ENCODE measurements around the gene SNX27.

- TF ChIP-seq, protein P1, sequence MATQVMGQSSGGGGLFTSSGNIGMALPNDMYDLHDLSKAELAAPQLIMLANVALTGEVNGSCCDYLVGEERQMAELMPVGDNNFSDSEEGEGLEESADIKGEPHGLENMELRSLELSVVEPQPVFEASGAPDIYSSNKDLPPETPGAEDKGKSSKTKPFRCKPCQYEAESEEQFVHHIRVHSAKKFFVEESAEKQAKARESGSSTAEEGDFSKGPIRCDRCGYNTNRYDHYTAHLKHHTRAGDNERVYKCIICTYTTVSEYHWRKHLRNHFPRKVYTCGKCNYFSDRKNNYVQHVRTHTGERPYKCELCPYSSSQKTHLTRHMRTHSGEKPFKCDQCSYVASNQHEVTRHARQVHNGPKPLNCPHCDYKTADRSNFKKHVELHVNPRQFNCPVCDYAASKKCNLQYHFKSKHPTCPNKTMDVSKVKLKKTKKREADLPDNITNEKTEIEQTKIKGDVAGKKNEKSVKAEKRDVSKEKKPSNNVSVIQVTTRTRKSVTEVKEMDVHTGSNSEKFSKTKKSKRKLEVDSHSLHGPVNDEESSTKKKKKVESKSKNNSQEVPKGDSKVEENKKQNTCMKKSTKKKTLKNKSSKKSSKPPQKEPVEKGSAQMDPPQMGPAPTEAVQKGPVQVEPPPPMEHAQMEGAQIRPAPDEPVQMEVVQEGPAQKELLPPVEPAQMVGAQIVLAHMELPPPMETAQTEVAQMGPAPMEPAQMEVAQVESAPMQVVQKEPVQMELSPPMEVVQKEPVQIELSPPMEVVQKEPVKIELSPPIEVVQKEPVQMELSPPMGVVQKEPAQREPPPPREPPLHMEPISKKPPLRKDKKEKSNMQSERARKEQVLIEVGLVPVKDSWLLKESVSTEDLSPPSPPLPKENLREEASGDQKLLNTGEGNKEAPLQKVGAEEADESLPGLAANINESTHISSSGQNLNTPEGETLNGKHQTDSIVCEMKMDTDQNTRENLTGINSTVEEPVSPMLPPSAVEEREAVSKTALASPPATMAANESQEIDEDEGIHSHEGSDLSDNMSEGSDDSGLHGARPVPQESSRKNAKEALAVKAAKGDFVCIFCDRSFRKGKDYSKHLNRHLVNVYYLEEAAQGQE (IDR thresholded peaks at IDR 0.05; ENCODE audit: unreplicated experiment): no peak
- TF ChIP-seq, protein P2, sequence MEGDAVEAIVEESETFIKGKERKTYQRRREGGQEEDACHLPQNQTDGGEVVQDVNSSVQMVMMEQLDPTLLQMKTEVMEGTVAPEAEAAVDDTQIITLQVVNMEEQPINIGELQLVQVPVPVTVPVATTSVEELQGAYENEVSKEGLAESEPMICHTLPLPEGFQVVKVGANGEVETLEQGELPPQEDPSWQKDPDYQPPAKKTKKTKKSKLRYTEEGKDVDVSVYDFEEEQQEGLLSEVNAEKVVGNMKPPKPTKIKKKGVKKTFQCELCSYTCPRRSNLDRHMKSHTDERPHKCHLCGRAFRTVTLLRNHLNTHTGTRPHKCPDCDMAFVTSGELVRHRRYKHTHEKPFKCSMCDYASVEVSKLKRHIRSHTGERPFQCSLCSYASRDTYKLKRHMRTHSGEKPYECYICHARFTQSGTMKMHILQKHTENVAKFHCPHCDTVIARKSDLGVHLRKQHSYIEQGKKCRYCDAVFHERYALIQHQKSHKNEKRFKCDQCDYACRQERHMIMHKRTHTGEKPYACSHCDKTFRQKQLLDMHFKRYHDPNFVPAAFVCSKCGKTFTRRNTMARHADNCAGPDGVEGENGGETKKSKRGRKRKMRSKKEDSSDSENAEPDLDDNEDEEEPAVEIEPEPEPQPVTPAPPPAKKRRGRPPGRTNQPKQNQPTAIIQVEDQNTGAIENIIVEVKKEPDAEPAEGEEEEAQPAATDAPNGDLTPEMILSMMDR (conservative IDR thresholded peaks at IDR 0.05; ENCODE audit: low read depth in 2 of 2): no peak
- TF ChIP-seq POLR2AphosphoS5 (IDR thresholded peaks at IDR 0.05; ENCODE audit: low read depth) (no peak), EZH2 (IDR thresholded peaks at IDR 0.05; ENCODE audit: low read depth, unreplicated experiment) (no peak), EZH2phosphoT487 (IDR thresholded peaks at IDR 0.05; ENCODE audit: unreplicated experiment) (no peak), ZNF331 (CRISPR knock-in tag; IDR thresholded peaks at IDR 0.05; ENCODE audit: low read depth) (no peak), STAT1 (IDR thresholded peaks at IDR 0.05; ENCODE audit: unreplicated experiment) (no peak), NANOG (IDR thresholded peaks at IDR 0.05; ENCODE audit: borderline replicate concordance) (no peak), CREB1 (CRISPR knock-in tag; IDR thresholded peaks at IDR 0.05; ENCODE audit: low read depth) (no peak), JUNB (IDR thresholded peaks at IDR 0.05; ENCODE audit: unreplicated experiment) (no peak), ZNF462 (CRISPR knock-in tag; IDR thresholded peaks at IDR 0.05) (no peak)
- TF ChIP-seq, protein P3, sequence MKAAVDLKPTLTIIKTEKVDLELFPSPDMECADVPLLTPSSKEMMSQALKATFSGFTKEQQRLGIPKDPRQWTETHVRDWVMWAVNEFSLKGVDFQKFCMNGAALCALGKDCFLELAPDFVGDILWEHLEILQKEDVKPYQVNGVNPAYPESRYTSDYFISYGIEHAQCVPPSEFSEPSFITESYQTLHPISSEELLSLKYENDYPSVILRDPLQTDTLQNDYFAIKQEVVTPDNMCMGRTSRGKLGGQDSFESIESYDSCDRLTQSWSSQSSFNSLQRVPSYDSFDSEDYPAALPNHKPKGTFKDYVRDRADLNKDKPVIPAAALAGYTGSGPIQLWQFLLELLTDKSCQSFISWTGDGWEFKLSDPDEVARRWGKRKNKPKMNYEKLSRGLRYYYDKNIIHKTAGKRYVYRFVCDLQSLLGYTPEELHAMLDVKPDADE (IDR thresholded peaks at IDR 0.05): no peak
Measured at GRCh38 chr1:151578941-151579340, 32.9 kb upstream of the SNX27 start.
